ENCODE measurements around the gene EXOC3L1.

The EXOC3L1 gene

GRCh38 chr16:67198238-67198734, 8.3 kb upstream of the EXOC3L1 start (continued):
- TF ChIP-seq, protein P1, sequence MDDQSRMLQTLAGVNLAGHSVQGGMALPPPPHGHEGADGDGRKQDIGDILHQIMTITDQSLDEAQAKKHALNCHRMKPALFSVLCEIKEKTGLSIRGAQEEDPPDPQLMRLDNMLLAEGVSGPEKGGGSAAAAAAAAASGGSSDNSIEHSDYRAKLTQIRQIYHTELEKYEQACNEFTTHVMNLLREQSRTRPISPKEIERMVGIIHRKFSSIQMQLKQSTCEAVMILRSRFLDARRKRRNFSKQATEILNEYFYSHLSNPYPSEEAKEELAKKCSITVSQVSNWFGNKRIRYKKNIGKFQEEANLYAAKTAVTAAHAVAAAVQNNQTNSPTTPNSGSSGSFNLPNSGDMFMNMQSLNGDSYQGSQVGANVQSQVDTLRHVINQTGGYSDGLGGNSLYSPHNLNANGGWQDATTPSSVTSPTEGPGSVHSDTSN (CRISPR knock-in tag; IDR thresholded peaks at IDR 0.05), result no peak
- TF ChIP-seq TCF7L2 (IDR thresholded peaks at IDR 0.05; ENCODE audit: borderline replicate concordance, low read depth, low read length), result no peak
- TF ChIP-seq, protein P2, sequence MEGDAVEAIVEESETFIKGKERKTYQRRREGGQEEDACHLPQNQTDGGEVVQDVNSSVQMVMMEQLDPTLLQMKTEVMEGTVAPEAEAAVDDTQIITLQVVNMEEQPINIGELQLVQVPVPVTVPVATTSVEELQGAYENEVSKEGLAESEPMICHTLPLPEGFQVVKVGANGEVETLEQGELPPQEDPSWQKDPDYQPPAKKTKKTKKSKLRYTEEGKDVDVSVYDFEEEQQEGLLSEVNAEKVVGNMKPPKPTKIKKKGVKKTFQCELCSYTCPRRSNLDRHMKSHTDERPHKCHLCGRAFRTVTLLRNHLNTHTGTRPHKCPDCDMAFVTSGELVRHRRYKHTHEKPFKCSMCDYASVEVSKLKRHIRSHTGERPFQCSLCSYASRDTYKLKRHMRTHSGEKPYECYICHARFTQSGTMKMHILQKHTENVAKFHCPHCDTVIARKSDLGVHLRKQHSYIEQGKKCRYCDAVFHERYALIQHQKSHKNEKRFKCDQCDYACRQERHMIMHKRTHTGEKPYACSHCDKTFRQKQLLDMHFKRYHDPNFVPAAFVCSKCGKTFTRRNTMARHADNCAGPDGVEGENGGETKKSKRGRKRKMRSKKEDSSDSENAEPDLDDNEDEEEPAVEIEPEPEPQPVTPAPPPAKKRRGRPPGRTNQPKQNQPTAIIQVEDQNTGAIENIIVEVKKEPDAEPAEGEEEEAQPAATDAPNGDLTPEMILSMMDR (tag by site-specific recombination; IDR thresholded peaks at IDR 0.05), result peak; percentile 98
- no peak for TF ChIP-seq ZNF121 (tag by site-specific recombination; IDR thresholded peaks at IDR 0.05)
- TF ChIP-seq ZNF777 (tag by site-specific recombination; IDR thresholded peaks at IDR 0.05; ENCODE audit: borderline replicate concordance), result no peak
- TF ChIP-seq PATZ1 (tag by site-specific recombination; IDR thresholded peaks at IDR 0.05), result peak; percentile 25; the same call in 1 of the 2 replicates
- TF ChIP-seq ZNF10 (tag by site-specific recombination; IDR thresholded peaks at IDR 0.05), result 0 out of 2 replicates have a peak, but pooled peaks have one; percentile 8
- TF ChIP-seq, protein P3, sequence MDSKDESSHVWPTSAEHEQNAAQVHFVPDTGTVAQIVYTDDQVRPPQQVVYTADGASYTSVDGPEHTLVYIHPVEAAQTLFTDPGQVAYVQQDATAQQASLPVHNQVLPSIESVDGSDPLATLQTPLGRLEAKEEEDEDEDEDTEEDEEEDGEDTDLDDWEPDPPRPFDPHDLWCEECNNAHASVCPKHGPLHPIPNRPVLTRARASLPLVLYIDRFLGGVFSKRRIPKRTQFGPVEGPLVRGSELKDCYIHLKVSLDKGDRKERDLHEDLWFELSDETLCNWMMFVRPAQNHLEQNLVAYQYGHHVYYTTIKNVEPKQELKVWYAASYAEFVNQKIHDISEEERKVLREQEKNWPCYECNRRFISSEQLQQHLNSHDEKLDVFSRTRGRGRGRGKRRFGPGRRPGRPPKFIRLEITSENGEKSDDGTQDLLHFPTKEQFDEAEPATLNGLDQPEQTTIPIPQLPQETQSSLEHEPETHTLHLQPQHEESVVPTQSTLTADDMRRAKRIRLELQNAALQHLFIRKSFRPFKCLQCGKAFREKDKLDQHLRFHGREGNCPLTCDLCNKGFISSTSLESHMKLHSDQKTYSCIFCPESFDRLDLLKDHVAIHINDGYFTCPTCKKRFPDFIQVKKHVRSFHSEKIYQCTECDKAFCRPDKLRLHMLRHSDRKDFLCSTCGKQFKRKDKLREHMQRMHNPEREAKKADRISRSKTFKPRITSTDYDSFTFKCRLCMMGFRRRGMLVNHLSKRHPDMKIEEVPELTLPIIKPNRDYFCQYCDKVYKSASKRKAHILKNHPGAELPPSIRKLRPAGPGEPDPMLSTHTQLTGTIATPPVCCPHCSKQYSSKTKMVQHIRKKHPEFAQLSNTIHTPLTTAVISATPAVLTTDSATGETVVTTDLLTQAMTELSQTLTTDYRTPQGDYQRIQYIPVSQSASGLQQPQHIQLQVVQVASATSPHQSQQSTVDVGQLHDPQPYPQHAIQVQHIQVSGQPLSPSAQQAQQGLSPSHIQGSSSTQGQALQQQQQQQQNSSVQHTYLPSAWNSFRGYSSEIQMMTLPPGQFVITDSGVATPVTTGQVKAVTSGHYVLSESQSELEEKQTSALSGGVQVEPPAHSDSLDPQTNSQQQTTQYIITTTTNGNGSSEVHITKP (tag by site-specific recombination; IDR thresholded peaks at IDR 0.05), result peak; percentile 29; the same call in 1 of the 2 replicates
- TF ChIP-seq, protein P4, sequence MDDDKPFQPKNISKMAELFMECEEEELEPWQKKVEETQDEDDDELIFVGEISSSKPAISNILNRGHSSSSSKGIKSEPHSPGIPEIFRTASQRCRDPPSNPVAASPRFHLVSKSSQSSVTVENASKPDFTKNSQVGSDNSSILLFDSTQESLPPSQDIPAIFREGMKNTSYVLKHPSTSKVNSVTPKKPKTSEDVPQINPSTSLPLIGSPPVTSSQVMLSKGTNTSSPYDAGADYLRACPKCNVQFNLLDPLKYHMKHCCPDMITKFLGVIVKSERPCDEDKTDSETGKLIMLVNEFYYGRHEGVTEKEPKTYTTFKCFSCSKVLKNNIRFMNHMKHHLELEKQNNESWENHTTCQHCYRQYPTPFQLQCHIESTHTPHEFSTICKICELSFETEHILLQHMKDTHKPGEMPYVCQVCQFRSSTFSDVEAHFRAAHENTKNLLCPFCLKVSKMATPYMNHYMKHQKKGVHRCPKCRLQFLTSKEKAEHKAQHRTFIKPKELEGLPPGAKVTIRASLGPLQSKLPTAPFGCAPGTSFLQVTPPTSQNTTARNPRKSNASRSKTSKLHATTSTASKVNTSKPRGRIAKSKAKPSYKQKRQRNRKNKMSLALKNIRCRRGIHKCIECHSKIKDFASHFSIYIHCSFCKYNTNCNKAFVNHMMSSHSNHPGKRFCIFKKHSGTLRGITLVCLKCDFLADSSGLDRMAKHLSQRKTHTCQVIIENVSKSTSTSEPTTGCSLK (tag by site-specific recombination; IDR thresholded peaks at IDR 0.05), result no peak
- TF ChIP-seq IKZF3 (tag by site-specific recombination; IDR thresholded peaks at IDR 0.05), result no peak
- no peak for TF ChIP-seq ZNF664 (tag by site-specific recombination; IDR thresholded peaks at IDR 0.05)
- no peak for TF ChIP-seq ZNF324 (tag by site-specific recombination; IDR thresholded peaks at IDR 0.05)
- TF ChIP-seq ZNF600 (tag by site-specific recombination; IDR thresholded peaks at IDR 0.05), result peak; percentile 71
- TF ChIP-seq ZSCAN23 (tag by site-specific recombination; IDR thresholded peaks at IDR 0.05), result no peak
- no peak for TF ChIP-seq ZFHX2 (tag by site-specific recombination; conservative IDR thresholded peaks at IDR 0.05)
- TF ChIP-seq ZBTB20 (tag by site-specific recombination; IDR thresholded peaks at IDR 0.05), result no peak
- no peak for TF ChIP-seq ZNF677 (tag by site-specific recombination; IDR thresholded peaks at IDR 0.05)
- TF ChIP-seq, protein P5, sequence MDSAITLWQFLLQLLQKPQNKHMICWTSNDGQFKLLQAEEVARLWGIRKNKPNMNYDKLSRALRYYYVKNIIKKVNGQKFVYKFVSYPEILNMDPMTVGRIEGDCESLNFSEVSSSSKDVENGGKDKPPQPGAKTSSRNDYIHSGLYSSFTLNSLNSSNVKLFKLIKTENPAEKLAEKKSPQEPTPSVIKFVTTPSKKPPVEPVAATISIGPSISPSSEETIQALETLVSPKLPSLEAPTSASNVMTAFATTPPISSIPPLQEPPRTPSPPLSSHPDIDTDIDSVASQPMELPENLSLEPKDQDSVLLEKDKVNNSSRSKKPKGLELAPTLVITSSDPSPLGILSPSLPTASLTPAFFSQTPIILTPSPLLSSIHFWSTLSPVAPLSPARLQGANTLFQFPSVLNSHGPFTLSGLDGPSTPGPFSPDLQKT (IDR thresholded peaks at IDR 0.05; ENCODE audit: borderline replicate concordance, low read depth, low read length), result no peak
- TF ChIP-seq KLF16 (tag by site-specific recombination; IDR thresholded peaks at IDR 0.05), result 0 out of 2 replicates have a peak, but pooled peaks have one; percentile 20
- no peak for TF ChIP-seq ZNF623 (tag by site-specific recombination; IDR thresholded peaks at IDR 0.05)
- no peak for TF ChIP-seq ZNF645 (tag by site-specific recombination; IDR thresholded peaks at IDR 0.05)
- no peak for TF ChIP-seq RBAK (tag by site-specific recombination; IDR thresholded peaks at IDR 0.05)
- no peak for TF ChIP-seq KLF1 (tag by site-specific recombination; IDR thresholded peaks at IDR 0.05)
- no peak for TF ChIP-seq HOXC10 (CRISPR knock-in tag; IDR thresholded peaks at IDR 0.05)
- no peak for TF ChIP-seq MZF1 (tag by site-specific recombination; IDR thresholded peaks at IDR 0.05; ENCODE audit: borderline replicate concordance)
- TF ChIP-seq ZNF112 (tag by site-specific recombination; IDR thresholded peaks at IDR 0.05), result no peak

All from HEK293 (cell line).